OCI-LY7 (cell line): ENCODE data around the gene FUT8. TPM values are rescaled to one million over a fixed set of nuclear protein-coding genes. Genes with fewer than 3 reads are reported as not detected.

Source experiments
- BruUV-seq: library from RNA; stranded (reverse); fragments of 400-500 nt; replicated peaks from 2 replicates; lab custom pipeline; 2021; lab: Mats Ljungman, UMichigan
- CTCF ChIA-PET: fragments of 300-600 bp; sonication (Branson Sonifier 250); formaldehyde crosslinking; loops from one replicate; lab custom pipeline; 2022; ENCODE audit warnings: antibody characterized with exemption; ENCODE audit not compliant: unreplicated experiment; lab: Charles Lee
- POLR2A ChIA-PET: fragments of 300-600 bp; sonication (Branson Sonifier 250); formaldehyde crosslinking; loops from one replicate; lab custom pipeline; 2022; ENCODE audit warnings: antibody characterized with exemption; lab: Charles Lee
- DNase-seq: peaks from one replicate; pipeline ENCODE4 v3.0.0-alpha.2; 2015; ENCODE audit warnings: low spot score
- H2AFZ ChIP-seq: fragments of 200-600 bp; sonication (generic), shearing (Covaris generic); 2 replicates; pipeline ENCODE4 v1.6.1; 2014; ENCODE audit warnings: mild to moderate bottlenecking, antibody characterized with exemption, low read length, moderate library complexity
- H3K27ac ChIP-seq: fragments of 200-600 bp; sonication (generic); 2 replicates; pipeline ENCODE4 v1.5.1; 2014; ENCODE audit warnings: mixed run types, low read depth, mild to moderate bottlenecking, moderate library complexity, low read length, inconsistent platforms; ENCODE audit not compliant: poor library complexity, severe bottlenecking
- H3K36me3 ChIP-seq: fragments of 200-600 bp; sonication (generic); 2 replicates; pipeline ENCODE4 v1.6.1; 2014; ENCODE audit warnings: mild to moderate bottlenecking, antibody characterized with exemption, low read length, moderate library complexity, mixed read lengths; ENCODE audit not compliant: insufficient read depth
- H3K4me1 ChIP-seq: fragments of 200-600 bp; sonication (generic); 2 replicates; pipeline ENCODE4 v1.5.1; 2014; ENCODE audit warnings: mild to moderate bottlenecking, low read length; ENCODE audit not compliant: insufficient read depth, poor library complexity, severe bottlenecking
- H3K4me2 ChIP-seq: fragments of 200-600 bp; sonication (generic); 2 replicates; pipeline ENCODE4 v1.6.1; 2014; ENCODE audit warnings: mild to moderate bottlenecking, low read length
- H3K4me3 ChIP-seq: fragments of 200-600 bp; sonication (generic); 2 replicates; pipeline ENCODE4 v1.5.1; 2014; ENCODE audit warnings: mild to moderate bottlenecking, low read depth, low read length; ENCODE audit not compliant: poor library complexity, severe bottlenecking
- H3K79me2 ChIP-seq: fragments of 200-600 bp; sonication (generic); 2 replicates; pipeline ENCODE4 v1.6.1; 2016; ENCODE audit warnings: low read depth, mild to moderate bottlenecking, low read length, moderate library complexity, mixed read lengths; ENCODE audit not compliant: insufficient read depth
- H3K9me2 ChIP-seq: fragments of 200-600 bp; sonication (generic); 2 replicates; pipeline ENCODE4 v1.6.1; 2016; ENCODE audit warnings: mild to moderate bottlenecking, low read length, mixed read lengths; ENCODE audit not compliant: insufficient read depth
- H3K9me3 ChIP-seq: fragments of 200-600 bp; sonication (generic); 2 replicates; pipeline ENCODE4 v1.6.1; 2014; ENCODE audit warnings: mild to moderate bottlenecking, mixed run types, low read length, mixed read lengths
- H4K20me1 ChIP-seq: fragments of 200-600 bp; sonication (generic); 2 replicates; pipeline ENCODE4 v1.6.1; 2014; ENCODE audit warnings: mild to moderate bottlenecking, antibody characterized with exemption, low read length, moderate library complexity, mixed read lengths; ENCODE audit not compliant: insufficient read depth
- EZH2phosphoT487 ChIP-seq: fragments of 200-600 bp; sonication (generic); IDR thresholded peaks from 2 replicates; pipeline ENCODE4 v1.6.1; 2018; ENCODE audit warnings: low read depth, borderline replicate concordance, mild to moderate bottlenecking, mixed run types, antibody characterized with exemption, low read length, moderate library complexity, mixed read lengths
- intact Hi-C: fragments of 100-400 bp; cut with micrococcal nuclease; formaldehyde crosslinking; loops from one replicate; pipeline ENCODE4 v1.10.0; 2022; ENCODE audit not compliant: unreplicated experiment
- total RNA-seq, 2 experiments: library from RNA; depleted of rRNA in 1 of 2; stranded (reverse); fragments of >200 nt in 1 of 2; shearing (Covaris generic) in 1 of 2; gene quantifications; 2 replicates each; pipeline ENCODE4 v1.2.3, GENCODE V29; 2014 to 2022
- TF ChIP-seq, protein P1 (sequence below): fragments of 200-600 bp; sonication (generic); conservative IDR thresholded peaks from 2 replicates; pipeline ENCODE4 v1.5.1; 2014; ENCODE audit warnings: mild to moderate bottlenecking, antibody characterized with exemption, low read length, moderate library complexity, mixed read lengths

Gene FUT8
- total RNA-seq, 2 experiments from 2014 or later, result 90.3 to 174 TPM

DNA sequence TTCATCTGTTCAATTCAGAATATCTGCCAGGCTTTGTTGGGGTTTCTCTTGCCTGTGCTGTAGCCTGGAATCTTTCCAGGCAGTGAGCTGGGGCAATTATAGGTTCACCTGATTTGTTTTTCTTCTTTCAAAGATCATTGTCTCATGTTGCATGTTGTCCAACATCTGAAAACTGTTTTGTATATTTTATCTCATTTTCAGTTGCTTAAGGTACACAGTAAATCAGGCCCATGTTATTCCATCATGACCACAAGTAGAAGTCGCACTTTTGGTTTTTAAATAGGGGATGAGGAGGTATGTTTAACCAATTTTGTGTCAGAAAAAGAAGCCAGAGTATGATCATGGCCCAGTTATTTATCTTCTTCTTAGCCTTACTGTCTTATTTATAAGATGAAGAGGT lies 24.9 kb upstream of the FUT8 start:
- H3K4me2 ChIP-seq, result no peak overlapping the region
- POLR2A ChIA-PET, result interaction anchor here (0.6 to 1.0 kb wide), 3 partner anchors 12 to 23 kb away, joined by 3 read pairs; no protein-coding TSS in a partner anchor
- H3K9me3 ChIP-seq, result no peaks in the 10 kb centered on the region
- no TSS peak for BruUV-seq
- H3K4me1 ChIP-seq, result peaks cover 7% of the 10 kb centered on the region
- TF ChIP-seq, protein P1, sequence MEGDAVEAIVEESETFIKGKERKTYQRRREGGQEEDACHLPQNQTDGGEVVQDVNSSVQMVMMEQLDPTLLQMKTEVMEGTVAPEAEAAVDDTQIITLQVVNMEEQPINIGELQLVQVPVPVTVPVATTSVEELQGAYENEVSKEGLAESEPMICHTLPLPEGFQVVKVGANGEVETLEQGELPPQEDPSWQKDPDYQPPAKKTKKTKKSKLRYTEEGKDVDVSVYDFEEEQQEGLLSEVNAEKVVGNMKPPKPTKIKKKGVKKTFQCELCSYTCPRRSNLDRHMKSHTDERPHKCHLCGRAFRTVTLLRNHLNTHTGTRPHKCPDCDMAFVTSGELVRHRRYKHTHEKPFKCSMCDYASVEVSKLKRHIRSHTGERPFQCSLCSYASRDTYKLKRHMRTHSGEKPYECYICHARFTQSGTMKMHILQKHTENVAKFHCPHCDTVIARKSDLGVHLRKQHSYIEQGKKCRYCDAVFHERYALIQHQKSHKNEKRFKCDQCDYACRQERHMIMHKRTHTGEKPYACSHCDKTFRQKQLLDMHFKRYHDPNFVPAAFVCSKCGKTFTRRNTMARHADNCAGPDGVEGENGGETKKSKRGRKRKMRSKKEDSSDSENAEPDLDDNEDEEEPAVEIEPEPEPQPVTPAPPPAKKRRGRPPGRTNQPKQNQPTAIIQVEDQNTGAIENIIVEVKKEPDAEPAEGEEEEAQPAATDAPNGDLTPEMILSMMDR, result no peak
- no peak for TF ChIP-seq EZH2phosphoT487
- no peaks in the 10 kb centered on the region for H4K20me1 ChIP-seq
- no peak overlapping the region for H3K4me3 ChIP-seq
- no peaks in the 10 kb centered on the region for H3K79me2 ChIP-seq
- H3K36me3 ChIP-seq, result no peaks in the 10 kb centered on the region
- CTCF ChIA-PET, result no interaction called here
- H3K27ac ChIP-seq, result no peak overlapping the region
- intact Hi-C loops, result no loop called here
- no peaks in the 10 kb centered on the region for H3K9me2 ChIP-seq
- no peak for DNase-seq
- peak overlapping the region; percentile 12; the same call in 1 of the 2 replicates for H2AFZ ChIP-seq

DNA sequence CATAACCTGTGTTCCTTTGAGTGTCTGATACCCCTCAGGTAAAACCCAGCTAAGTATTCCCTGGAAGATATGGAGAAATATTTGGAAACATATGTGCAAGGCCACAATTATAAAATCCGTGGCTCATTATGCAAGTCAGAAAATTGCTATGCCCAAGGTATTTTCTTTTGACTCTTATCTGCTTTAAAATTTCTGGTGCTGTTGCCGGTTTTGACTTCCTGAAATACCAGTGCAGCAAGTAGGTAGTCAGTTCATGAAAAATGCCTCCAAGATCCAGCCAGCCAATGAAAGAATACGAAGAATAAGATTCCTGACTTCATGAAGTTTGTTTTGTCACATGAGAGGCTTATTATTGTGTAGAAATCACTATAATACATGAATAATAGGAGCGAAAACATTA lies 20.2 kb upstream of the FUT8 start:
- Histone ChIP-seq H3K27ac (no peak overlapping the region), H2AFZ (no peak overlapping the region), H3K9me3 (peaks cover 29% of the 10 kb centered on the region; the same call in 1 of the 2 replicates), H3K4me2 (no peak overlapping the region), H3K4me3 (no peak overlapping the region), H3K9me2 (no peaks in the 10 kb centered on the region), H3K36me3 (no peaks in the 10 kb centered on the region; the same call in 1 of the 2 replicates), H3K4me1 (no peaks in the 10 kb centered on the region), H3K79me2 (no peaks in the 10 kb centered on the region), H4K20me1 (no peaks in the 10 kb centered on the region)
- BruUV-seq, result no TSS peak
- POLR2A ChIA-PET, result interaction anchor here (0.6 kb wide), 1 partner anchor 88 kb away, joined by 3 read pairs; no protein-coding TSS in a partner anchor
- TF ChIP-seq, protein P1, result no peak
- TF ChIP-seq EZH2phosphoT487, result no peak
- intact Hi-C loops, result no loop called here
- CTCF ChIA-PET, result no interaction called here
- no peak for DNase-seq

DNA sequence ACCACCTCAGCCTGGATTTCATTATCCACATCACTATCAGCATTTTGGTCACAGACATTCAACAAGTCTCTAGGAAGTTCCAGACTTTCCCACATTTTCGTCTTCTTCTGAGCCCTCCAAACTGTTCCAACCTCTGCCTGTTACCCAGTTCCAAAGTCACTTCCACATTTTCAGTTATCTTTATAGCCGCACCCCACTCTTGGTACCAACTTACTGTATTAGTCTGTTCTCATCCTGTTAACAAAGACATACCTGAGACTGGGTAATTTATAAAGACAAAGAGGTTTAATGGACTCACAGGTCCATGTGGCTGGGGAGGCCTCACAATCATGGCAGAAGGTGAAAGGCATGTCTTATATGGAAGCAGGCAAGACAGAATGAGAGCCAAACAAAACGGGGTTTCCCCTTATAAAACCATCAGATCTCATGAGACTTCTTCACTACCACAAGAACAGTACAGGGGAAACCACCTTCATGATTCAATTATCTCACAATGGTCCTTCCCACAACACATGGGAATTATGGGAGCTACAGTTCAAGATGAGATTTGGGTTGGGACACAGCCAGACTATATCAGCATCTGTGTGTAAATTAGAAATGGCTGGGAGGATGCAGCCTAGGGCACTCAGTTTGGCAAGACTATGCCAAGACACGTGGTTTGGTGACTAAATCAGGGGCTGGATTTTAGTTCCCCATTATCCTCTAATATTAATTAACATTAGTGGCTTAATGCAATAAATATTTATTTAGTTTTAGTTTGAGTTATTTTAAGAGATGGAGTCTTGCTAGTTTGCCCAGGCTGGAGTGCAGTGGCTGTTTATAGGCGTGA lies 16.2 kb upstream of the FUT8 start:
- no peaks in the 10 kb centered on the region for H4K20me1 ChIP-seq
- intact Hi-C loops, result no loop called here
- H3K4me1 ChIP-seq, result no peaks in the 10 kb centered on the region
- CTCF ChIA-PET, result no interaction called here
- no peak overlapping the region for H3K4me3 ChIP-seq
- H3K27ac ChIP-seq, result no peak overlapping the region
- no peak overlapping the region for H3K4me2 ChIP-seq
- H3K36me3 ChIP-seq, result no peaks in the 10 kb centered on the region; the same call in 1 of the 2 replicates
- DNase-seq, result no peak
- no TSS peak for BruUV-seq
- H3K9me3 ChIP-seq, result peaks cover 32% of the 10 kb centered on the region; the same call in 1 of the 2 replicates
- H2AFZ ChIP-seq, result no peak overlapping the region
- POLR2A ChIA-PET, result interaction anchor here (1.2 kb wide), 1 partner anchor 14 kb away, joined by 3 read pairs; no protein-coding TSS in a partner anchor
- no peaks in the 10 kb centered on the region for H3K79me2 ChIP-seq
- H3K9me2 ChIP-seq, result no peaks in the 10 kb centered on the region
- TF ChIP-seq EZH2phosphoT487, result no peak
- TF ChIP-seq, protein P1, result no peak
